ENCODE results near the gene CDH23. TPM values are rescaled to one million over a fixed set of nuclear protein-coding genes. Genes with fewer than 3 reads are reported as not detected.

The CDH23 gene
- total RNA-seq, 1 donor from 2014 or later, result not detected

DNA sequence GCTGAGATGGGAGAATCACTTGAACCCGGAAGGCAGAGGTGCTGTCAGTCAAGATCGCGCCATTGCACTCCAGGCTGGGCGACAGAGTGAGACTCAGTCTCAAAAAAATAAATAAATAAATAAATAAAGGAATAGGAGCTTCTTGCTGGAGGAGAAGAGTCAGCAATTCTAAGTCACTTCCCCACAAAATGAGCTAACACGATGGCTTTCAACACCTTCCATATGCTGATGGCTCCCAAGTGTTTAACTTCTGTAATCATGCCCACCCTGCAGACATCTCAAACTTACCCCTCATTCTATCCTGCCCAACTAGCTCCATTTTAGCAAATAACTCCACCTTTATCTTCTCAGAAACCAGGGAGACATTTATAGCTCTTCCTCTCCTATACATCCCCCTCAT, 433.2 kb downstream of the CDH23 start:
- no peak for DNase-seq (ENCODE audit: low read depth in 2 of 2)

DNA sequence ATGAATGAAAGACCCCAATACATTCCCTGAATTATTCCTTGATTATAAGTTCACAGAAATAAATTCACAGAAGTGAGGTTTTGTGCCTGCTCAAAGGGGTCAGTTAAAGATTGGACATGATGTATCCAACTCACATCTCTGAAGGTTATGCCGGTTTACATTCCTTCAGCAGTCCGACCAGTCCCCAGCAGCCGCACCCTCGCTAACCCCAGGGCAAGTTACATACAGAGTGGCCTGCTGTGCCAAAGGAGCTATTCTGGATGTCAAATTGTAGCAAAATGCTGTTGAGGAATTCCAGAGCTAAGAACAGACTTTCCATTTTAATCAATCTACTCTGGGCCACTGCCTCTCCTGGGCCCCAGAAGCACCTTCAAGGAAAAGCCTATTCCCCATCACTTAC, 434.0 kb downstream of the CDH23 start:
- DNase-seq (ENCODE audit: low read depth in 2 of 2), result no peak

DNA sequence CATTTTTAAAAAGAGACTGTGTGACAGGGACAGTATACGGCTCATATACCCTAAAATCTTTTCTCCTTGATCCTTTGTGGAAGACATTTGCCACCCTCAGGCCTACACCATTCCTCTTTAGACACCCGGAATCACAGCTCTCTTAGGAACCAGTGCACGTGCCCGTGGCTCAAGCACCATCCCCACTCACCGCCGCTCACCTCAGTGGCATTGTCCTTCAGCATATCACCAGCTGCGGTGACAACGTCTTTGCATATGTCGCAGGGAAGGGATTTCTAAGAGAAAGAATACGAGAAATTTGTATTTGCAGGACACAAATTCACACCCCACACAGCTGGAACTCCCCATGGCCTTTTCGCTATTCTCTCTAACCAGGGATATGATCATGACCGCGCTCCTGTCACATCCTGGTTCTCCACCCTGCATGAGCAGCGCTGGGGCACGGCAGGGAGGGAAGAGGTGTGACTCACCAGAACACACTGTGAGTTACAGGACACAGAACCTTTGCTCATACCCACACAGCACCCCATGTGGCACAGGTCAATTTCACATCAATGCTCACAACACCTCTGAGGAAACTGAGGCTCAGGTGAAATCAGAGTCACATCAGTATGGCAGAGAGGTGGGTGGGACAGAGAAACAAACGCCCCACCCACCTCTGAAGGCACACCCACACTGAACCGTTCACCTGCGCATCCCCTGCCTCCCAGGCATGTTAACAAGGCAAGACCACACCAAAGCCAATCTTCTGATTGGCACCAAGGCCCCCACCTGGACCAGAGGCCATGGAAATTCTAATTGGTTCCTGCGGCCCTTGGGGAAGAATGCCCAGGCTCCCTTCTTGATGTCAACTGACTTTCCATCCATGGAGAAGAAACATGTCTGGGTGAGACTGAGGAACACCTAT, 435.2 kb downstream of the CDH23 start:
- peak; percentile 57 to 84 for DNase-seq (ENCODE audit: low read depth in 2 of 2)

DNA sequence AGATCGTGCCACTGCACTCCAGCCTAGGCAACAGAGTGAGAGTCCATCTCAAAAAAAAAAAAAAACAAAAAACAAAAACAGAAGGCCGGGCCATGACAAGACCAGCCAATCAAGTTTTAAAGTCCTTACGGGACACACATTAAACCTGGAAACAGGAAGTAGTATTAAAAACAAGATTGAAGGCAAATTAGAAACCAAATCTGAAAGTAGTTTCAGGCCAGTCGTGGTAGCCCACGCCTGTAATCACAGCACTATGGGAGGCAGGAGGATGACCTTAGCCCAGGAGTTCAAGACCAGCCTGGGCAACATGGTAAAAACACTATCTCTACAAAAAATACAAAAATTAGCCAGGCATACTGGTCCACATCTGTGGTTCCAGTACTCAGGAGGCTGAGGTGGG, 436.2 kb downstream of the CDH23 start:
- no peak for DNase-seq (ENCODE audit: low read depth in 2 of 2)

- no peak for DNase-seq (ENCODE audit: low read depth in 2 of 2)
These were observed 437.0 kb downstream of the CDH23 start for GRCh38 chr10:71833451-71834342.

DNA sequence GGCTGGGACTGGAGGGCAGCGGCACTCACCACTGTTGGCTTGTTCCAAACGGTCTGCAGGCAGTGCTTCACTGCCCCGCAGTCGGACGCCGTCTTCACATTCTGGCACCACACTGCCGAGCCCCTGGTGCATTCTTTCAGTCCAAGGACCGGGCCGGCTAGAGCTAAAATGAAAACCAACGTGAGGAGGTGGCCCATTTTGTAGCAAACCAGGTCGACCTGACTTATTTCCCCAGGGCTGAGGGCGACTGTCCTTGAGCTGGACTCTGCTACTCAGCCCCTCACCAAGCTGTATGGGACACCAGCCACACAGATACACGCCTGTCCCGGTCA, 437.6 kb downstream of the CDH23 start:
- DNase-seq (ENCODE audit: low read depth in 2 of 2), result no peak

GRCh38 chr10:71835671-71836595, 439.2 kb downstream of the CDH23 start:
- DNase-seq (ENCODE audit: low read depth in 2 of 2), result peak; percentile 69 to 93

DNA sequence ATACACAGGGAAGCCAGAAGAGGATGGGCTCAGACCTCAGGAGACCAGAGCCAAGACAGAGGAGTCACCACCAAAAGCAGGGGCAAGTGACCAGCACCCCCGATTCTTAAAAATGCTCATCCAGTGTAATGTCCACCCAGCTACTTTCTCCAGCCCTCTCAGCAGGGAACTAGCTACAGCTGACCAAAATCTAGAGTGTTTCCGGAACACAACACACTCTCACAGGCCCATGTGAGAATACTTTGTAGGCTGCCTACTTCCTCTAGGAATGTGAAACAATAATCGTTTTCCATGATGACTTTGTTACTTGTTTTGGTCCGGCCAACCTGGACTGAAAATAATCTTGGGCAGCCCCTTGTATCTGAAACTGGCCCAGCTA, 439.9 kb downstream of the CDH23 start:
- DNase-seq (ENCODE audit: low read depth in 2 of 2), result peak in 1 of 2 donors; percentile 84

GRCh38 chr10:71837098-71837827, 440.5 kb downstream of the CDH23 start:
- peak in 1 of 2 donors; percentile 42 for DNase-seq (ENCODE audit: low read depth in 2 of 2)

DNA sequence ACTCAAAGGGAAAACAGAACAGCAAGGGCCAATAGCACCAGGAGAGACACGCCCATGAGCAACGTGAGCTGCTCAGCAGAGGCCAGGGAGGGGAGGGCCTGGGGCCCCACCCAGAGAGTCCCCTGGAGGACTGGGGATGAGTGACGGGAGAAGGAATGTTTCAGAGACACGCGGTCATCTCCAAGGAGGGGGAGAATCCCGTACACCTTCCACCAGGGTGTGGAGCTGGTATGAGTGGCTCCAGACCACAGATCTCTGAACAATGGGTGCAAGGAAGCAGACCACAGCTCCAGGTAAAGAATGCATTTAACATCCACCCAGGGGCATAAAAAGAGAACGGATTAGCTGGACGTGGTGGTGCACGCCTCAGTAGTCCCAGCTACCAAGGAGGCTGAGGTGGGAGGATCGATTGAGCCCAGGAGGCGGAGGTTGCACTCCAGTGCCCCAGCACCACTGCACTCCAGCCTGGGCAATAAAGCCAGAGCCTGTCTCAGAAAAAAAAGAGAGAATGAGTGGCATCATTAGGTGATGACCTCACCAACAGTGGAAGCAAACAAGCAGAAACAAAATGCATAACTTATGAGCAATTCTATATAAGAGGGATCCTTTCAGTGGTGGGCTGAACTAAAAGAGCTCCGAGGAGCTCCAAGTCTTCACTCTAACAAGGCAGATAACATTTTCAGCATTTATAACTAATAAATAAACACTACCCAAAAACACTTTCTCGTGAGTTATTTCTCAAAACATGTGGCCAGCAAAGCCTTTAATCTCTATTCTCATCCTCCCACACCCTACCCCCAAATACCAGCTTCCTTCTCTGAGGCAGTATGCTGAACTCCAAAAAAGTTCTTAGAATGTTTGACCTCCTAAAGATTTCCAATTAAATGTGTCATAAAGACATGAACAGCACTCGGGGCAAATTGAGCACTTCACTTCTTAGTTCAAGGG, 441.8 kb downstream of the CDH23 start:
- peak in 1 of 2 donors; percentile 31 for DNase-seq (ENCODE audit: low read depth in 2 of 2)

- peak; percentile 33 to 84 for DNase-seq (ENCODE audit: low read depth in 2 of 2)
These were observed 443.6 kb downstream of the CDH23 start for GRCh38 chr10:71840177-71840957.

GRCh38 chr10:71840958-71841335, 444.2 kb downstream of the CDH23 start:
- DNase-seq (ENCODE audit: low read depth in 2 of 2), result no peak

GRCh38 chr10:71842422-71842821, 445.7 kb downstream of the CDH23 start:
- DNase-seq (ENCODE audit: low read depth in 2 of 2), result no peak

DNA sequence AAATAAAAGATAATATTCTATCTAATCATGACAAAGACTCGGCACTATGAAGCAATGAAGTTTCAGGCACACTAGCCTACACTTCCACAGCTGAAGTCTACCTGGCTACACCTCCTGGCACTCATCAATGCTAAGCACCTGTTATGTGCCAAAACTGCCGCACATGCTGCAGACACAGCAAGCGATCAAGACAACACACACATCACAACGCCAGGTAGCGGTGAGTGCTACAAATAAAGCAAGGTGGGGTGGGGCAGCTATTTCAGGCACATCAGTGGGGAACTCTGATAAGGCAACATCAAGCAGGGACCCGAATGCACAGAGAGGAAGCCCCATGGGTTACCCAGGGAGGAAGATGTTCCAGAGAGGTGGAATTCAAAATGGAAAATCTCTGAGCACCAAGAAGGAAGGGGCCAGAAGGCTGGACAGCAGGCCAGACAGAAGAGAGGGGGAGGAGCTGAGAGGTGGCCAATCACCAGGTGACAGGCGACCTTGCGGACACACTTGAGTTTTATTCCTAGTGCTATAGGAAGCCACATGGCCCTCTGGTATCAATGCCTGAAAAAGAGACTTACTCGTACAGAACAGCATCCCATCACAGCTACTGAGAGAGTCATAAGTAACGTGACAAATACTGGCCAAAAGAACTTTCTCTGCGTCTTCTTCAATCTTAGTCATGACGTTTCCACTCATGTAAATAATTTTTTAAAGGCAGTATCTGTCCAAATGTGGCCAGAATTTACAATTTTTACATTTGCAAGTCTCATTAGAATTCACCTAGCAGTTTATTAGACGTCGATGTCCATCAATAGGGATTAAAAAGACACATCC, 446.4 kb downstream of the CDH23 start:
- DNase-seq (ENCODE audit: low read depth in 2 of 2), result no peak

- no peak for DNase-seq (ENCODE audit: low read depth in 2 of 2)
These were observed 447.4 kb downstream of the CDH23 start for GRCh38 chr10:71844084-71844483.

DNA sequence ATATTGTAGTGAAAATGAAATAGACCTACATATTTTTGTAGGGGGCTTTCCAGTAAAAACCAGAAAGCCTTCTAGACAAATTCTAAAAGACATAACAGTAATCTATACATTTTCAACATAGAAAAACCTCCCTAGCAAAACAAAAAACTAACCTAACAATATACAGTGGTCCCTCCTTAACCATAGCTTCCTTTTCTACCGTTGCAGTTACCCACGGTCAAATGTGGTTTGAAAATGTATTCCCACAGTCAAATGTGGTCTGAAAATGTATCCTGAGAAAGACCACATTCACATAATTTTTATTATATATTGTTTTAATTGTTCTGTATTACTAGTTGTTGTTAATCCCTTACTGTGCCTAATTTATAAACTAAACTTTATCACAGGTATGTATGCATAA, 448.0 kb downstream of the CDH23 start:
- DNase-seq (ENCODE audit: low read depth in 2 of 2), result no peak

- no peak for DNase-seq (ENCODE audit: low read depth in 2 of 2)
These were observed 449.0 kb downstream of the CDH23 start for GRCh38 chr10:71845410-71846405.

Data from lung microvascular endothelial cell (primary cell).